Brain pericyte (primary cell): Measurements from ENCODE around the gene RACK1.
A peak's percentile ranks its signal among the peaks of the same experiment; 100 is the strongest.

Source experiments
- DNase-seq: peaks from one replicate; pipeline ENCODE4 v3.0.0-alpha.2; 2012; ENCODE audit warnings: low read depth, low spot score

Gene RACK1

DNA sequence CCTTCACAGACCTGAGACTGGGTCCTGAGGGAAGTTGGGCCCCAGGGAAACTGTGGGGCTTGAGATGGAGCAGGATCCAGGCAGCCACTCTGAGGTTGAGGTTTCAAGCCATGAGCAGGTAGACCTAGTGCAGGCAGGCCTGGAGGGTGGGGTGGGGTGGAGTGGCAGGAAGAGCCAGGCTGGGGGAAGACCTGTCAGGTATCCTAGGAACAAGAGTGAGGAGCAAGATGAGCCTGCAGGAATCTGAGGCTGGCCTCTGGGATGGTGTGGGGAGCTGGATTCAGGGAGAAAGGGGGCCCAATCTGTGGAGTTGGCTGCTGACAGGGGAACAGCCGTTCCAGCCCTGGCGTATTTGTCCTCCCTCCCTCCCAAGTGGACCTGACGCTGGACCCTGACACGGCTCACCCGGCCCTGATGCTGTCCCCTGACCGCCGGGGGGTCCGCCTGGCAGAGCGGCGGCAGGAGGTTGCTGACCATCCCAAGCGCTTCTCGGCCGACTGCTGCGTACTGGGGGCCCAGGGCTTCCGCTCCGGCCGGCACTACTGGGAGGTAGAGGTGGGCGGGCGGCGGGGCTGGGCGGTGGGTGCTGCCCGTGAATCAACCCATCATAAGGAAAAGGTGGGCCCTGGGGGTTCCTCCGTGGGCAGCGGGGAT lies 9.8 kb downstream of the RACK1 start:
- DNase-seq: no peak

DNA sequence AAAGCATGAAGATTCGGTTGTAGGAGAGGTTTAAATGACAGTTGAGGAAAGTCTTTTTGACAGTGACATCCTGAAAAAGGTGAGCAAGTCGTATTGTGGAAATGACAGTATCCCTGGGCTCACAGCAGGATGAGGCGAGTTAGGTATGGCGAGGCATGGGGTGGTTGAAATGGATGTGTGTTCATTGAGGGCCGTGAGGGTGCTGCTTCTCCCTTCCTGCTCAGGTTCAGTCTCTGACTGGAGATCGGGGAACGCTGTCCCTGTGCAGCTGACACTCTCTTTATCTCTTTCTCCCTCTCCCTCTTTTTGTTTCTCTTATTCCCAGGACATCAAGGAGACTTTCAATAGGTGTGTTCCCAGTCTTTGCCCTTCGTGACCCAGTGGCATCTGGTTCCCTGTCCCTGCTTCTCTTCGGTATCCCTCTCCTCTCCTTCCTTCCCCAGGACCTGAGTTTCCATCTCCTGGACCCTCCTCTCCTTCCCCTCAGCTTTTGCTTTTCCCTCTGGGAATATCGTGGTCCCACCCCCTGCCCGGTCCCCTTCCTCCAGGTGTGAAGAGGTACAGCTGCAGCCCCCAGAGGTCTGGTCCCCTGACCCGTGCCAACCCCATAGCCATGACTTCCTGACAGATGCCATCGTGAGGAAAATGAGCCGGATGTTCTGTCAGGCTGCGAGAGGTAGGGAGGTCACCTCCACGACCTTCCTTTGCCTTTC lies 10.5 kb downstream of the RACK1 start:
- DNase-seq: no peak

DNA sequence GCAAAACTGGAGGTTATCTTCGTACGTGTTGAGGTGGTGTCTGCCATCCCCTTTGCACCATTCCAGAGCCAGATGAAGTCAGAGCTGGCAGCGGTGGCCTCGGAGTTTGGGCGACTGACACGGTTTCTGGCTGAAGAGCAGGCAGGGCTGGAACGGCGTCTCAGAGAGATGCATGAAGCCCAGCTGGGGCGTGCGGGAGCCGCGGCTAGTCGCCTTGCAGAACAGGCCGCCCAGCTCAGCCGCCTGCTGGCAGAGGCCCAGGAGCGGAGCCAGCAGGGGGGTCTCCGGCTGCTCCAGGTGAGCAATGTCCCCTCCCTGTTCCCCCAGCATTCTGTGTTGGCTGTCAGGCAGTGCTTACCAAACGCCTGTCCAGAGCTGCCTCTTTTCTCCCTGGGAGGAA lies 11.1 kb downstream of the RACK1 start:
- DNase-seq: no peak

DNA sequence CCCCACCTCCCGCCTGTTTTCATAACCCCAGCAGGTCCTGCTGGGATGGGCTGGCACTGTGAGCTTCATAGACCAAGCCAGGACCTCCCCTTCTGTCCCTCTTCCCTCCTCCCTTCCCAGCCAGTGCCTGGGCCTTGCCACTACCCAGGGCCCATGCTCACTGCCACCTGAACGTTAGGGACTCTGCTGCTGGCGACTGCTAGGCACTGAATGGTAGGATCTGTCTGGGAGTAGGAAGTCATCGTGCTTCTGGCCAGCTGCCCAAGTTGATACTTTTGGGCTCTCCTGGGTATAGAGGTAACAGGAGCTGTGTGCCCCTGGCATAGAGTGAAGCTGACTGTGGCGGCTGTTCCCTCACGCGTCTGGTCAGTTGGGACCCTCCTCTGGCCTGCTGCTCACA lies 12.3 kb downstream of the RACK1 start:
- no peak for DNase-seq

DNA sequence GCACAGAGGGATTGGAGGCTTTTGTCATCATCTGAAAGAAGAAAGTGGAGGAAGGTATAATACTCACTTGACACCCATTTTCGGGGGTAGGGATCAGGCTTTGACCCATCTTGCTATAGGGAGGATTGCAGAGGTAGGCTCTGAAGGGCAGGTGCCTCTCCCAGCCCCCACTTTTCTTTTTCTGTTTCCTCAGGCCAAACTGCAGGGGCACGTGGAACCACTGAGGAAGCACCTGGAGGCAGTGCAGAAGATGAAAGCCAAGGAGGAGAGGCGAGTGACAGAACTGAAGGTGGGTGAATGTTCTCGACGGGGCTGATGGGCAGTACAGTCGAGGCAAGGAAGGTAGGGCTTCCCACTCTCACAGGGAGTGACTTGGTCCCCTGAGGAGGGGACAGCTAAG lies 13.2 kb downstream of the RACK1 start:
- DNase-seq: no peak

DNA sequence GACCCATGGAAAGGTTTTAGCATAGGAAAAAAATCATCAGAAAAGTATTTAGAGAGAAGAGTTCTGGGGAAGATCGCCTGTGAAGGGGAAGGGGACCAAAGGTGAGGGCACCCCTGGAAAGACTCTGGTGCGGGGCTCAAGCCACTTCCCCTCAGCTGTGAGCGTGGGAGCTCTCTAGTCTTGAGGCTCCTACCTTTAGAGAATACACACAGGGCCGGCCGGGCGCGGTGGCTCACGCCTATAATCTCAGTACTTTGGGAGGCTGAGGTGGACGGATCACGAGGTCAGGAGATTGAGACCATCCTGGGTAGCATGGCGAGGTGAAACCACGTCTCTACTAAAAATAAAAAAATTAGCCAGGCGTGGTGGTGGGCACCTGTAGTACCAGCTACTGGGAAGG lies 13.7 kb downstream of the RACK1 start:
- no peak for DNase-seq

DNA sequence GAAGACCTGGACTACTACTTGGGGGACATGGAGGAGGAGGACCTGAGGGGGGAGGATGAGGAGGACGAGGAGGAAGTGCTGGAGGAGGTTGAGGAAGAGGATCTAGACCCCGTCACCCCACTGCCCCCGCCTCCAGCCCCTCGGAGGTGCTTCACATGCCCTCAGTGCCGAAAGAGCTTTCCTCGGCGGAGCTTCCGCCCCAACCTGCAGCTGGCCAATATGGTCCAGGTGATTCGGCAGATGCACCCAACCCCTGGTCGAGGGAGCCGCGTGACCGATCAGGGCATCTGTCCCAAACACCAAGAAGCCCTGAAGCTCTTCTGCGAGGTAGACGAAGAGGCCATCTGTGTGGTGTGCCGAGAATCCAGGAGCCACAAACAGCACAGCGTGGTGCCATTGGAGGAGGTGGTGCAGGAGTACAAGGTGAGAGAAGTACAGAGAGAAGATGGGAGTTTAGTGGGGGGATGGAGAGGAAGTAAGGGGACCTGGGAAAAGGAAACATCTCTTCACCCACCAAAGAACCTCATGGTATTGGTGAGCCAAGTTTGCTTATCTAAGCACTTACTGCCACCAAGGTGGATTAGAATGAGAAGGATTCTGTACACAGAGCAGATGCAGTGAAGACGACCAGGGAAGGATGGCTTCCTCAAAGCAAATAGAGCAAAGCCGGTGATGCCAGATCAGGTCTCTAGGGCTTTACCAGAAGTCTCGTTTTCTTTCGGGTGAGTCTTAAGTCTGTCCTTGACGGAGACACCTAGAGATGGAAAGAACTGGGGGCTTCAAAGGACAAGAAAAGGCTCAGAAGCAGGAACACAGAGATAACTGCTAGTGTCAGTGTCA lies 19.1 kb downstream of the RACK1 start:
- no peak for DNase-seq

DNA sequence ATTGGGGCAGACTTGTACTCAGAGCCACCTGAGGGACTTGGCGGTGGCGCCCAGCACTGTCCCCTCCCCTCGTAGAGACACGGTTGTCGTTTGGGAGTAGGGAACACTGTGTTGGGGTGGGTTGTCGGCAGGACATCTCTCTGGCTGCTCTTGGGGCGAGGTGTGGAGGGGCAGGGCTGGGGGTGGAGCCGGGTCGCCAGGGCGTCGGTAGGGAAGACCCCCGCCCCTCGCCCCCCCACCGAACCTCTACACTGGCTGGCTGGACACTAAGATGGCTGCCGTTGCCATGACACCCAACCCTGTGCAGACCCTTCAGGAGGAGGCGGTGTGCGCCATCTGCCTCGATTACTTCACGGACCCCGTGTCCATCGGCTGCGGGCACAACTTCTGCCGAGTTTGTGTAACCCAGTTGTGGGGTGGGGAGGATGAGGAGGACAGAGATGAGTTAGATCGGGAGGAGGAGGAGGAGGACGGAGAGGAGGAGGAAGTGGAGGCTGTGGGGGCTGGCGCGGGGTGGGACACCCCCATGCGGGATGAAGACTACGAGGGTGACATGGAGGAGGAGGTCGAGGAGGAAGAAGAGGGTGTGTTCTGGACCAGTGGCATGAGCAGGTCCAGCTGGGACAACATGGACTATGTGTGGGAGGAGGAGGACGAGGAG lies 19.8 kb downstream of the RACK1 start:
- no peak for DNase-seq

DNA sequence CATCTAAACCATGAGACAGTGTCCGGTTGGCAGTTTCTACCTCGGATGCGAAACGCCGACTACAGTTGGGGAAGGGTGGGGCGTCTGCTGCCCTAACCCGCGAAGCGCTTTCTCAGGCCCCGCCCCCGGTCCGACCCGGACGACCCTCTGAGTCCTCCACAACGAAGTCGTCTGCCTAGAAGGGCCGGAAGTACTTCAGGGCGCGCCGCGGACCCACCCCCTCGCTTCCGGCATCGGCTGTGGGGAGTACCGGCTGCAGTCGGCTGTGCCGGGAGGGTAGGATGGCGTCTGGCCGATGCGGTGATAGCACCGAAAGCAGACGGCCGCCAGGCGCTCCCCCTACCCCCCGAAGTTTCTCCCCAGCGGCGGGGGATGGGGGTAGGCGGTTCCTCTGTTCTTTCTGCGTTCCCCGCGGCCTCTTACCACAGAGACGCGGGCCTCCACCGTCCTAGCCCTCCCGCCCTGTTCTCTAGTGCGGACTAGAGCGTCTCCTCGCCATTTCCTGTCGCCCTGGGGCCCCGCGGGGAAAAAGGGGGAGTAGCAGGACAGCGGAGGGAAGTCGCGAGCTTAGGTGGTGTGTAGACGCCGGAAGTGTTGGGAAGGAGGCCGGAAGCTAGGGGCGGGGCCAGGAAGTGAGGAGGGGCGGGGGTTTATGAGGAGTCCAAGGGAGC lies 20.5 kb downstream of the RACK1 start, which contains the start of gene TRIM41:
TSS of gene TRIM41 (plus strand) at position 224 of the 671 bp plus-strand sequence. CDS start 719 bp downstream, outside the sequence.
- DNase-seq: peak; percentile 90

DNA sequence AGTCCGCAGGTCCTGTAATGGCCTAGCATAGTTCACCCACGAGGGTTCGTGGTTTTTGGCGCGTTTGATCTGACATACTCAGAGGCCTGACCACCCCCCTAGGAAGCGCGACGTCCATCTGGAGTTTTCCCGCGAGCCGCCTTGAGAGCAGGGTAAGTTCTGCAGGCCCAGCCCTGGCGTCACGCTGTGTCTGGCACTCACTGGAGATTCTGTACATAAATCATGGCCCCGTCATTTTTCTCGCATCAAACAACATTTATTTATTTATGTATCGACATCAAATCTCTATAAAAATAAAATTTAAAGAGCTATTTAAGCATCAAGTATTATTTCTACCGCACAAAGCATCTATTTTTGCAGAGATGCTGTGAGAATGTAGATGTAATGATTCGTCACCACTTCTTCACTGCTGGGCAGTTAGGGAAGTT lies 21.1 kb downstream of the RACK1 start:
- DNase-seq: no peak

DNA sequence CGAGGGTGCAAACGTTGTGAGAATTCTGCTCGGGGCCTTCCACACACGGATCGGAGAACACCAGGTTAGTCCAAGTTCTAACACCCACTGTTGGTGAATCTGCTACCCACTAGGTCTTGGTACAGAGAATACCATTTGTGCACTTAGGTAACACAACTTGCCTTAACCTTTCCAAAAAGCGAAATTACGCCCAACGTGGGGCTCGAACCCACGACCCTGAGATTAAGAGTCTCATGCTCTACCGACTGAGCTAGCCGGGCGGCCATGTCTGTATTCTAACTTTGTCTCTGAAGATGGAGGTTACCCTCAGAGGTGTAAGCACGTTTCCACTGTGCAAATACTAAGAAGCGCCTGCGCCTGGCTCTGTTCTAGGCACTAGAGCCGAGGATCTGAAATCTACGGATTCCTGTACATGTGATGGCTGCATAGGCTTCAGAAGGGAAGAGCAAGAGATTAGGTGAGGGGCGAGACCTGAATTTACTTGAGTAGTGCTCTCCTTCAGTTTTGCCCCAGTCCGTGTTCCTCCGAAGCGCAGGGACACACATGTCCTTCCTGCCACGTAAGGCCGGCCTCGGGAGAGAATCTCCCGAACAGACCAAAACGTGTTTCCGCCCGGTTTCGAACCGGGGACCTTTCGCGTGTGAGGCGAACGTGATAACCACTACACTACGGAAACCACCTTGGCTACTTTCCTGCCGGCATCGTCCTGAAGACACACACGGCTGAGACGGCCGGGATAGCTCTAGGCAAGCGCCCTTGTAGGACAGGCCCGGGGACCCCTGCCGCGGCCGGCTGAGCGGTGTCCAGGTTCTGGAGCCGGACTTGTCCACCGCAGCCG lies 21.7 kb downstream of the RACK1 start:
- peak; percentile 78 for DNase-seq

DNA sequence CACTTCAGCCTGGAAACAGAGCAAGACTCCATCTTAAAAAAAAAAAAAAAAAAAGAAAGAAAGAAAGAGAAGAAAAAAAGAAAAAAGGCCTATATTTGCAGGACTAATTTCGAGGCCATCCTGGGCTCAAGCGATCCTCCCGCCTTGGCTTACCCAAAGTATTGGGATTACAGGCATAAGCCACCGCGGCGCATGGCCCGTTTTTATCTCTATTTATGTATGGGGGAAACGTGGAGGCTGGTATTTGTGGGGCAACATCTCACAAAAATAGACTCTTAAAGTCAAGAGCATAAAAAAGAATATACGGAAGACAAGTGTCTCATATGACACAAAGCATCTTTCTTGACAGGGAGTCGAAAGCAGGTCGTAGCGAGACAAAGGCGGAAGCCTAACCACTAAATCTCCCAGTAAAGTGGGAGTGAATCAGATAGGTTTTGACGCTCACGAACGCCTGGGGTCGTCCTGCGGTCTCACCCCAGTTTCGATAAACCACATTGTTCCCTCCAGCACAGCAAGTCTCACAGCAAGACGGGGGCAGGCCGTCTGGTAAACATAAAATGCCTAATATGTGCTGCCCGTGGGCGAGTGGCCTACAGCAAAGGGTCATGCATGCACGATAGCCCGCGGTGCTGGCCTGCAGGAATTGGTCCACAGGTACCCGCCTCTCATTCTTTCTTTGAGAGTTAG lies 22.5 kb downstream of the RACK1 start:
- DNase-seq: no peak

DNA sequence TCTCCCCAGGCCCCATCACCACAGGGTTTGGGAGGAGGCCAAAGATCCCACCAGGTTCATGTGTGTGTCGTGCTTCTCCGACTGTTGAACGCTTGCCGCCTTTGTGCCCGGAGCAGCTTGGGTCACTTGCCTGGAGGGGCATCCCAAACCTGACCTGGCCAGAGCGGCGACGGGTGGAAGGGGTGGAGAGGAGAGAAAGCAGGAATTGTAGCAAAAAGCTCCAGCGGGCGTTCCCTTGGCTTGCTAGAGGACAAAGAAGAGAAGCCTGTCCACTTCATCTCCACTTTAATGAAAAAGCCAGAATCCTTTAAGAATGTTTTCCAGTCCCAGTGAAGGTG lies 23.6 kb downstream of the RACK1 start:
- no peak for DNase-seq

DNA sequence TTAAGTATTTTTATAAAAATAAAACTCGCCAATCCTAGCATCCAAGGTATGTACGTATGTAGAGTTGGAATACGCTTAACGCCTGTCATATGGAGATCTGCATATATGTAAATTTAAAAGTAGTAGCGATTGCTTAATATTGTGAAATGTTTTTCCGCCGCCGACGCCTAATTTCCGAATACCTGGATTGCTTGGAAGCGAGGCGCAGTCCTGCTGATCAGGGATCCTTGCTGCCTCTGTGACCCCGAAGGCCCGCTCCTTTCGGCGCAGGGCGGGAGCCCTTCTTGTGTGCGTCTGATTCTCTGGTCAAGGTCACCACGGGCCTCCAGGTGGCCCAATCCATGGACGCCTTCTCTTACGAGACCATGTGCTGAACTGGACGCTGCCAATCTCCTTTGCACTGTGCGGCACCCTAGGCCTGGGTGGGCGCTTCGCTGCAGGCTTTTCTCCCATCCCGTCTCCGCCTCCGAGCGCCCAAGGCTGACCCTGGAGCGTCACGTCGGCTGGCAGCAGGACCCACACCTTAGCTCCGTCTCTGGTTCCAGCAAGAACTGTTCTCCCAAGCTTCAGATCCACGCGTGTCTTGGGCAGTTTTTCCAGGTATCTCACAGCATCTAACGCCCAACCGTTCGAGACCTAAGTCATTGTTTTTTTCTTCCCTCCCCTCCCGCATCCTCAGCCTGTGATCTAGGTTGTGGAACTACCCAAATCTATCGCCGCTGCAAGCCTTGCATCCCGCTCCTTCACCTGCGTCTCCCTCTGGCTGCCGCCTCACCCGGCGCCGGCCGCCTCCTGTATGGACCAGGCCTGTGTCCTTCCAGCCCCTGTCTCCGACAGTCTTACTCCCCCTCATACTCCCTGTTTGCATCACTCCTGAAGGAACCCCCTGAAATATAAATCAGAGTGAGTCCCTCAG lies 24.2 kb downstream of the RACK1 start:
- no peak for DNase-seq

DNA sequence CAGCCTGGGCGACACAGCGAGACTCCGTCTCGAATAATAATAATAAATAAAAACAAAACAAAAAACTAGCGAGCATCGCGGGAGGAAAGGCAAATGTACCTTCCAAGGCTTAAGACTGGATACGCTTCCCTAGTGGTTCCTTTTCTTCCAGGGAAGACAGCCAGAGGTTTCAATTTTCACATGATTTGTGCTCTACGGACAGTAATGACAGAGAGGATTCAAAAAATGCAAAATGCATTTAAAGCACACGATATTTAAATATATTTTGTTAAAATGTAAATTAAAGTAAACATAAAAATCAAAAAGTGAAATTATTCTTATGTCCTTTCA lies 24.9 kb downstream of the RACK1 start:
- DNase-seq: no peak

DNA sequence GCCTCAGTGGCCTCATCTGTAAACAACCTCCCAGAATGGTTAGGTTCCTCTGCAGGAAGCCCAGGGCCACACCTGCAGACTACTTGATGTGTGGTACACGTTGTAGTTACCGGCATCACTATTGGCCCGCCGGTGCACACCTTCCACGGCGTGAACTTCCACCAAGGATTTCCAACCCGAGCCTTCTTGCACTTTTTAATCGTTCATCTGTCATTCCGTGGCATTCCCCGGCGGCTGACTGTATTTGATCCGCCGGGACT lies 26.0 kb downstream of the RACK1 start:
- no peak for DNase-seq

DNA sequence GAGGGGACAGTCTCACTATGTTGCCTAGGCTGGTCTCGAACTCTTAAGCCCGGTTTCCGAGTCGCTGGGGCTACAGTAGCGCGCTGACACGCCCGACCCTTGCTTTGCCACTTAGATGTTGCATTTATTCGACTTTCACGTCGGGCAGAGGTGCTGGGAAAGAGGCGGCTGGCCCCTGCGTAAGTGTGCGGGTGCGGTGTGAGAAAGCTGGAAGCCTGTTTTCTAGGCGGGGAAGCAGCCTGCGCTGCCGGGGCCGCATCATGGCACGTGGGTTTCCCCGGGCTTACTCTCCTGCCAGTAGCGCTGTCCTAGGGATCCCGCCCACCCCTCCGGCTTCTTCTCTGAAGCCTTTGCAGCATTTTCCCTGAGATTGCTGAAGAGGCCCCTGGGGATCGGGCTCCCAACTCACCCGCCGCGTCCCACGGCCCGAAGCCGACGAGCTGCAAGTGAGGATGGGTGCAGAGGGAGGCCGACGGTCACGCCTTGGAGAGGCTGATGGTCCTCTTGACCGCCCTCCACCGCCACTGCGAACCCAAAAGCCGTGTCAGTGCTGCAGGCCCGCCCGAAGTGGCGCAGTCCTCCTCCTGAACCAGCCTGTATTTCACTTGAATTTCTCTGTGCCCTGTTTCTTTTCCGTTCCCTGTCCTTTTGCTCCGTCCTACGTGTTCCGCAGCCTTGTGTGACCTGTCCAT lies 26.4 kb downstream of the RACK1 start:
- DNase-seq: no peak
